GM11168 (cell line): ENCODE data around the gene DDX10.
"Not testable (repeated sequence)": the region's sequence is repeated elsewhere in the genome, so short reads cannot be mapped to it uniquely, and the experiment has no call there.

Experiments
- in situ Hi-C: fragments of 300-500 bp; cut with MboI; formaldehyde crosslinking; loops from one replicate; pipeline ENCODE4 v1.12.0; 2022; ENCODE audit warnings: low sequenced_read_pairs; ENCODE audit not compliant: unreplicated experiment

DDX10 gene

DNA sequence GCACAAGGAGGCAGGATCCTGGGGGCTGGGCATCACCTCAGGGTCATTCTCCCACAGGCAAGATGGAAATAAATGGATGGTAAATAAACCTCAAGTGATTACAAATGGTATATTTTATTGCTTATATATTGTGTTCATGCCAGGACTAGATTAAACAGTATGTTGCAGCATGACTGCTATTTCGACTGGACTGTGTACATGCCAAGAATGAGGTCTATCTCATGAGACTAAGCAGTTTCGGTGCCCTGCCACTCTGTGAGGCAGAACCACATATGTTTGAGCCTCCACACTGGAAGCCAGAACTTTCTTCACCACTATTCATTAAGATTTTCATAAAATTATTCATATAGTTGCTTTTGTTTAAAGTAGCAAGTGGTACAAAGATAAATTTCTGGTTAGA, 140.2 kb downstream of the DDX10 start:
- in situ Hi-C loops = no loop called here

DNA sequence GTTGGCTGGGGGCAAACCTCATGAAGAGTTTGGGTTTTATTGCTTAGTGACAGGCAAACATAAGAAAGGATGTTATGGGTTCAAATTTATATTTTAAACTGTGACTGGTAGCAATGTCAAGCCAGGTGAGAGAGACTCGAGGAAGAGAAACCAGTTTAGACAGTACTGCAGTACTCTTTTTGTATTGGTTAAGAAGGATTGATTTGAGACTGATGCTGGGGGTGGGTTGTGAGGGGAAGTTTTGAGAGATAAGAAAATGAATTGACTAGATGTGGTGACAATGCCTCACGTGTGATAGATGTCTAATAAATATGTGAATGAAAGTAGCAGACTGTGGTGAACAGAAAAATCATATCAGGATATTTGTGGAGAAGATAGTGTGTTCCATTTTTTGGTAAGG, 142.4 kb downstream of the DDX10 start:
- in situ Hi-C loops = no loop called here

DNA sequence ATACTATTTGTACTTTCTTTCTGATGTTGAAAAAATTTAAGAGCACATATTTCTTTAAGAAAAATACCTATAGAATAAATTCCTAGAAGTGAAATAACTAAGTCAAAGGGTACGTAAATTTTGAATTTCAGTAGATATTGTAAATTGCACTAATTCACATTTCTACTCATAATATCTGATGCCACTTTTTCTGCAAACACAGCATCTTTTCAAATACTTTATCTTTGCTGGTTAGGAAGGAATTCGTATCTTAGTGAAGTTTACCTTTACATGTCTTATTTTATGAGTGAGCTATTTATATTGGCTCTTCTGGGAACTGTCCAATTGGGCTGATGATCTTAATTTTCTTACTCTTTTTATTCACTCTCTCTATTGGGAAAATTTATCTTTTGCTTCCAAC, 148.2 kb downstream of the DDX10 start:
- in situ Hi-C loops = loop anchor here (10.0 kb wide), 1 partner anchor 1348 kb away; no protein-coding TSS in a partner anchor

DNA sequence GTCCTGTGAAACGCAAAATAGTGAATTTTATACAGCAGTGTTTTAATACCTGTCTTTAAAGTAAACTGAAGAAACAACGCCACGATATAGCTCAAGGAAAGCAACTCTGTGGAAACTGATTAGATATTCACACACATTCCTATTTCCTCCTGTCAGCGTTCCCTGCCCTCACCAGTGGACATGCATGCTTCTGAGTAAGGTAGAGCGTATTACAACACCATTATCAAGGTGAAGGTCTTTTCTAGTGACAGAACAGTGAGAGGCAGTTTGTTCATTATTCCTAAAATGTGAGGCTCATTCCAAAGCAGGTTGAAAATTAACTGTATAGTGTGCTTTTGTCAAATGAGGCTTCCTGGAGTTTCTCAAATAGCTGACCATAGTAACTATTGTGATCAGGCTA, 153.1 kb downstream of the DDX10 start:
- in situ Hi-C loops = loop anchor here (10.0 kb wide), 1 partner anchor 1353 kb away; no protein-coding TSS in a partner anchor

DNA sequence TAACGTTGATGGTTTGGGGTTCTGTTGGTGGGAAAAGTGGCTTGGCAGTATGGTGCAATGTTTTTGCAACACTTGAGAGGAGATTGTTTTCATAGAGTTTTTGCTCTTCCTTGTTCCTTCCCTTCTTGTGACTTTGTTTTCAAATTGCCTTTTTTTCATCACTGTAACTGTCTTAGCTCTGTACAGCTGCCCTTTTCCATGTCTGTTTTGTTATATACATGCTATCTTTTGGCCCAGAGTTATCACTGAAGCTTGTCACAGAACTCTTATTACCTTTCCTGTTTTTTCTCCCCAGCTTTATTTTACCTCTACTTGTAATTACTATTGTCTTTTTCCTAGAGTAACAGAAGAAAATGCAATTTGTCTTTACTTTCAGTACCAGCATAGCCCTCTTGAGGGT, 154.1 kb downstream of the DDX10 start:
- in situ Hi-C loops = loop anchor here (10.0 kb wide), 1 partner anchor 1354 kb away; no protein-coding TSS in a partner anchor

DNA sequence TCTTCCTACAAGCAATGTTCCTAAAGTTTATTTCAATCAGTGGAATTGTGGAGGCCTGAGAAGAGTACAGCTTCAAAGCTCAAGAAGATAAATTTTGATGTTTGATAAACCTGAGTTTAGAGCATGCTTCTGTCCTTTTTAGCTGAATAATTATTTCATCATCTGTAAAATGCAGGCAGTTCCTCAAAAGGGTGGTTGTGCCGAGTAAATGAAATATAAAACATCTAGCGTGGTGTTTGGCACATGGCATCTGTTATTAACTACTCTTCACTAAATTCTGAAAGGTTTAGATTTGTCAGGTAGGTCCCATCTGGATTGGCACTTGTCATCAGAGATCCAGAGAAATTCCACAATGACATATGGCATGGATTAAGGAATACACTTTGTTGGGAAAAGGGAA, 155.1 kb downstream of the DDX10 start:
- in situ Hi-C loops = loop anchor here (10.0 kb wide), 1 partner anchor 1355 kb away; no protein-coding TSS in a partner anchor

DNA sequence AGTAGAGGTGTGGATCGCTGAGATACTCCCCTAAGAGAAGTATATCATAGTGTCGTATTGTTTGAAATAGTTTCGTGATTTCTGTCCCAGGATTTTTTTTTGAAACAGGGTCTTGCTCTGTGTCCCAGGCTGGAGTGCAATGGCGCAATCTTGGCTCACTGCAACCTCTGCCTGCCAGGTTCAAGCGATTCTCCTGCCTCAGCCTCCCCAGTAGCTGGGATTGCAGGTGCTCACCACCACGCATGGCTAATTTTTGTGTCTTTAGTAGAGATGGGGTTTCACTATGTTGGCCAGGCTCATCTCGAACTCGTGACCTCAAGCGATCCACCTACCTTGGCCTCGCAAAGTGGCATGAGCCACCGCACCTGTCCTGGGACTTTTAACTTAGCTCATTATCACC, 159.1 kb downstream of the DDX10 start:
- in situ Hi-C loops = not testable (repeated sequence)

DNA sequence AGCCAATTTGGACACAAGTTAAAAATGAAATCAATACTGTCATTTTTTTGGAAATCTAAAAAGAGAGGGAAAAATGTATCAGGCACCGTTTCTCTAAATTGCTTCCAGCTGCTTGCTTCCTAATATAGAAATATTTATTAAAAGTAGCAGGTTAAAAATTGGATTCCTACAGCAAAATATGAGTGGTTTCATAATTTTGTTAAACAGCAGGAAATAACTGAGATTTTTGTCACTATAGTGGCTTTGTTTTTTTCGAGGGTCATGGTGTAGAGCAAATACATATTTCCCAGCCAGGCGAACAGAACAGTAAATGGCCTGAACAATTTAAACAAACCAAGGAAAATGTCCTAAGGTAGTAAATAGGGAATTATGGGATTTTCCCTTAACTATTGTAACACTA, 159.7 kb downstream of the DDX10 start:
- in situ Hi-C loops = no loop called here

DNA sequence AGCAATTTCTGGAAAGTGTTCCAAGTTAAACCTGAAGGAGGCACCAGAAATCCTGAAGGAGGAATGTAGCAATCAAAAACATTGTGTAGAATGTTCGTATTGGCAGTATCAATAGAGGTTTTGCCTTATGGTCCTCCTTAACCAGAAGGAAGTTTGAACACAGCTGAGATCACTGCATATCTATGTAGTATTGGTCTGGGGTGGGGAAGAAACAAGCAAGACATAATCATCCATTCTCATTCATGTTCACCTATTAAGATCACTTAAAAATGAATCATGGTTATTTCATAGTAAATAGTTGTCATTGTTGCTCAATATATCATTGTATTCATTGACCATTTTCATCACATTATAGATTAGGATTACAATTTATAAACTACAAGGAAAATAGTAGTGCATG, 160.5 kb downstream of the DDX10 start:
- in situ Hi-C loops = no loop called here

DNA sequence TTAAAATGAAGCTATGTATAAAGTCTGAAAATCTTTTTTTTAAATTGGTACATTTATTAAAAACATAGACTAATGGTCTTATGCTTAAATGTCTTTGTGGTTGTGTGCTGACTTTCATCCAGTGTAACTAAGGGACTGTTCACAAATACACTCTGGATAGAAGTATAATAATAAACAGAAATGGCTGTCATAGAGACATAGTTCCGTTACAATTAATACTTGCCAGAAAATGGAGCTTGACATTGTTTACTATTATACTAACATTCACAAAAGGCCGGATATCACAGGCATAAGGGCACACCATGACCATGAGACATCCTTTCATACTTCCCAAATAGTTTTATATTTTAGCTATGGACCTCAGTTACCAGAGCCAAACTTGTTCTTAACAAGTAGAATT, 161.3 kb downstream of the DDX10 start:
- in situ Hi-C loops = no loop called here

DNA sequence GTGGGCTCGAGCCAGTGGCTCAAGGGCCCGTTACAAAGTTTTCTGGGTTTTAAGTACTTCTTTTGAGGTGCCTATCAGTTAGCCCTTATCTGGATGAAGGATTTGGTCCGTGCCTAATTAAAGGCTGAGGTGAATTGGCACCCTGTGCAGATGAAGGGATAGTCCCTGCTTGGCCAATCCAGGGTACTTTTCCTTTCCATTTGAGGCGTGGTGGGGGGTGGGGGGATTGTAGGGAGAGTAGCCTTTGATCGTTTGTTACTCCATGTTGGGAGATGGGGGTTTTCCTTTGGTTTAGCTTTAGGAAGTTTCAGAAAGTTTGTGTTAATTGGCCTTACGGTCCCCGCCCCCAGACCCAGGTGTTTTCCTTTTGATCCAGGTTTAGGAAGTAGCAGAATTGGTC, 170.8 kb downstream of the DDX10 start:
- in situ Hi-C loops = no loop called here

DNA sequence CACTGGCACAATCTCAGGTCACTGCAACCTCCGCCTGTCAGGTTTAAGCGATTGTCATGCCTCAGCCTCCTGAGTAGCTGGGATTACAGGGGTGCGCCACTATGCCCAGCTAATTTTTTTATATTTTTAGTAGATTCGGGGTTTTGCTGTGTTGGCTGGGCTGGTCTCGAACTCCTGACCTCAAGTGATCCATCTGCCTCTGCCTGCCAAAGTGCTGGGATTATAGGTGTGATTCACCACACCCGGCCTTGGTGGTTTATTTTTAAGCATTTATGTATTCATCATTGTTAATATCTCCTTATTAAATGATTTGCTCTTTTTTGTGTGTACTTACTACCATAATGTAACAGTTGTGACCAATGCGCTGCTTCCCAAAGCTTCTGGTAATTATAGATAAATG, 171.7 kb downstream of the DDX10 start:
- in situ Hi-C loops = no loop called here

DNA sequence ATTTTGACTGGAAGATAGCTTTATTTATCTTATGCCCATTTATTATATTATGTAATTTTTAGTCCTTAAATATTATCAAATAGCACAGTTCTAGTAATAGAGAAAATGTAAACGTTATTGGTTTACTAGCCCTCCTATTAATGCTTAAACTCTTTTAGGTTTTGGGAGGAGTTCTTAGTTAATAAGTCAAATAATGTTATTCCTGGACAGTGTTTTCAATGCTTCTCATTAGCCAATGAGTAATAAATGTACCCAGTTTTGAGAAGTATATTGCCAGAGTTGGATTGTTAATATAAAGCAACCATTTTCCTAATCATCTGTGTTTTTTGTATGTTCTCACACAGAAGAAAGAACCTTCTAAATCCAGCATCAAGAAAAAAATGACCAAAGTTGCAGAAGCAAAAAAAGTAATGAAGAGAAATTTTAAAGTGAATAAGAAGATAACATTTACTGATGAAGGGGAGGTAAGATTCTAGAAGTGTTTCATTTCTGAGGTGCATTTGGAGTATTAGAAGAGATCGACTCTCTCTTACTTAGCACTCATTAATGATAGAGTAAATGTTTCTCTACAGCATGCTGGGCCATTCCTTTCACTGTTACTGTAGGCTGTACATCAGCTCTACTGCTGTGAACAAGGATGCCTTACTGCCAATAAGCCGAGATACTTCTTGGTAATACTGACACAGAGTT, 173.4 kb downstream of the DDX10 start:
- in situ Hi-C loops = no loop called here

DNA sequence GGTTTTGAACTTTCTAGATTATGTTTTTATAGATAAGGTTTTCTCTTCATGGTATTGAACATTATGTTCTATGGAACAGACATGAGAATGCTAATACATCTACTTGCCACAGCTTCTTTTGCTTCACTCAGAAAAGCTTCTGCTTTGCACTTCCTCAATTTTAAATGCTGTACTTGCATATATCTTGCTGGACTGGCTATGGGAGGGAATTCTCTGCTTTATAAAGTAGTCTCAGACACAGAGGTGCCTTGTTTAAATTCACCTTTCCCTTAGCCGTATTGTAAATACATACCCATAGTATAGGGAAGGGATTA, 173.9 kb downstream of the DDX10 start:
- in situ Hi-C loops = no loop called here

DNA sequence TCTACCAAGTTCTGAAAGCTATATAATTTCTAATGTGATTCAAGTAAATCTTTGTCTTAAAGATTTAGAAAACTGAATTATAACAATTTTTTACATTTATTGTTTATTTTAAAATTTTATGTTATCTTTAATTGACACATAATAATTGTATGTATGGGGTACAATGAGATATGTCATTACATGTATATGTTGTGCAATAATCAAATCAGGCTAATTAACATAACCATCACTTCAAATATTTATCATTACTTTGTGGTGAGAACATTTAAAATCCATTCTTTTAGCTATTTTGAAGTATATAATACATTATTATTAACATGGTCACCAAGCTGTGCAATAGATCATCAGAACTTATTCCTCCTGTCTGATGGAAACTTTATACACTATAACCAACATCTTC, 181.1 kb downstream of the DDX10 start:
- in situ Hi-C loops = no loop called here

DNA sequence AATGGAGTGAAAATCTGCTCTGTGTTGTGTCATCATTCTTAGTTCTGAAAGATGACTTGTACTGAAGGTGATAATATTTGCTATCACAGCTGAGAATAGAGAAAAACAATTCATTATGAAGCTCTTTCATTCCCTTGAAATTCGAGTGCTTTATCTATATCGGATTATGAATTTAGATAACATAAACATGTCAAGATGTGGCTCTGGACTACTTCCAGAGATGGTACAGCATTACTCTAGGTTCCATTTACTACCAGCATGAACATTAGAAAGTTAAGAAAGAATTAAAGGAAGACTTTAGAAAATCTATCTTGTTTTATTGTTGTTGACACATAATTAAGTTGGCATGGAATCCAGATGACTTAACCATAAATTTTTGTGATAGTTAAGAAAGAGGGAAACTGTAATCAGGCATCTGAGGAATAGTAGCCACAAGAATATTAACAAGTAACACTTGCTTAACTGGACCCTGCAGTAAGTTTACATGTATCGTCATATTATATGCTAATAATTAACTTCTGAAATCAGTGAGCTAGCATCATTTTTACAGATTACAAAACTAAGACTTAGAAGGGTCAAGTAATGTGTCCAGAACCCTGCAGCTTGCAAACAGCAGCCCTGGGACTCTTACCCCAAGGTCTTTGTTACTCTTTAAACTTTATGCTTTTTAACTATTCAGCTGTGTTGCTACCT, 182.6 kb downstream of the DDX10 start:
- in situ Hi-C loops = no loop called here

DNA sequence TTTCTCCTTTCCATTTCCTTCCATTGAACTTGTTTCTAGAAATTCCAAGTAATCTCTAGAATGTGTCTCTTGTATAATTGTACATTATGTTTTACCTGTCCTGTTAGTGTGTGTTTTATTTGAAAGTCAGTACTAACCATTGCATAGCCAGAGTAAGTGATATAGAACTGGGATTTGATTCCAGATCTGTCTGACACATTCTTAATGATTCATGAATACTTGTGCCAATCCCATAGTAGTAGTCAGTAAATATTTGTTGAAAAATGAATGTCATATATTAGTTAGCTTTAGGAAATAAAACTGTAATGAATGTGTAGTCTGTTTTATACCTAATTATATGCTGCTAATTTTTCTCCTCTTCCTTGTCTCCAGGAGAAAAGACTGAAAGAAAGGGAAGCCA, 186.9 kb downstream of the DDX10 start:
- in situ Hi-C loops = no loop called here

DNA sequence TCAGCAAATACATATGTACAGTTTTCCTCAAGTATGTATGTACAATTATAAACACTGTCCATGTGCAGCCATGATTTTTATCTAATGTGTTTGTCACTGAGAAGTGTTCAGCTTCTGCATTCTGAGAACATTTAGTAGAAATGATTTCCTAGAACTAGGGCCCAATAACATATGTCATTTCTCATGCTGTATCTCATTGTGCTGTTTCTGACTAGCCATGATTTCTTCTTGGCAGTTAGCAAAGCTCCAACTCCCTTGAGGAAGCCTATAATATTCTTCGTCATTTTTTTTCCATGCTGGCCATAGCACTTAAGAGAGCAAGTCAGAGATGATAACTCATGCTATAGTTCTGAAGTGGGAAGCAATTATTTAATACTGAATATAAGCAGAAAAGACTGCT, 187.8 kb downstream of the DDX10 start:
- in situ Hi-C loops = no loop called here

DNA sequence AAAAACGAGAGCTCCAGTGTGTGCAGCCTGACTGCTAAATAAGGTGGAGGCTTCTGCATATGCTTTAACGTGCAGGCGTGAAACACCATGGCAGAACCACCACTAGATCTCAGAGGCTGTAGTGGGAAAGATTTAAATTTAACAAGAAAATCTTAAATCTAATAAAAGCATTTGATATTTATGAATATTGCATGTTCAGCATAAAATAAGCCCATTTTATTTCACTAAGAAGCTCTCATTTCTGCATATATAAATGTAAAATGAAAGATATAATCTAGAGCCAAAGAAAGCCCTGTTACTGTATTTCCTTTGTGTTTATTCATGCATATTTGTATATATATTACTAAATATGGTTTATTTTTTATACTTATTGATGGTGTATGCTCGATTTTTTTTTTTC, 188.3 kb downstream of the DDX10 start:
- in situ Hi-C loops = no loop called here

DNA sequence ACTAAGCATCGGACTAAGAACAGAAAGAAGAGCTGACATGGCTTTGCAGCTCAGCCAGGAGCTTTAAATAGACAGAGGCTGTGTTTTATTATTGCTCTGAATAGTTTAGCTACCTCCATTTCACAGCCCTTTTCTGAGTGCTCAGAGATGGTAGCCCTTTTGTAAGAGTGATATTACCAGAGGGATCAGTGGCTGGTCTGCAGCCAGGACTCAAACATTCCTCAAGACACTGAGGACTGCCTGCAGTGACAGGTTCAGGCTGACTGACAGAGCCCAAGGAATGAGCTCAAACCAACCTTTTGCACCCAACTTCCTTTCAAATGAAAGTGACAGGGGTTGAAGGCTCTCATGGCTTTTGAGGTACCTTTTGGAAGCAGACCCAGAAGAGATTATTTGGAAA, 189.0 kb downstream of the DDX10 start:
- in situ Hi-C loops = no loop called here

DNA sequence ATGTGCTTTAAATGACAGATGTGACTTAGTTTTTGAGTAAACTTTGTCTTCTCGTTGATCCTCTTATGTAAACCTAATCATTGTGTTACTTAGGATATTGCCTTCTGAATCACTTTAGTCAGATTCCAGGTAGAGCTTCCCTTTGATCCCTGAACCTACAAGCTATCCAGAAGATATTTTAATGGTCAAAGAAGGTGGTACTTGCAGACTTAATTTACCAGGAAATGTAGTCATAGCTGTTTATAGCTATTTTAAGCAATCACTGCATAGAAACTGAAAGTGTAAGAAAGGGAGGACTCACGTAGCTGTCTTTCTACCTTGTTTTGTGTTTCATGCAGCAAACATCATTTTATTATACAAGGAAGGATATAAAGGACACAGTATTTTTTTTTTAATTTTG, 189.5 kb downstream of the DDX10 start:
- in situ Hi-C loops = no loop called here

DNA sequence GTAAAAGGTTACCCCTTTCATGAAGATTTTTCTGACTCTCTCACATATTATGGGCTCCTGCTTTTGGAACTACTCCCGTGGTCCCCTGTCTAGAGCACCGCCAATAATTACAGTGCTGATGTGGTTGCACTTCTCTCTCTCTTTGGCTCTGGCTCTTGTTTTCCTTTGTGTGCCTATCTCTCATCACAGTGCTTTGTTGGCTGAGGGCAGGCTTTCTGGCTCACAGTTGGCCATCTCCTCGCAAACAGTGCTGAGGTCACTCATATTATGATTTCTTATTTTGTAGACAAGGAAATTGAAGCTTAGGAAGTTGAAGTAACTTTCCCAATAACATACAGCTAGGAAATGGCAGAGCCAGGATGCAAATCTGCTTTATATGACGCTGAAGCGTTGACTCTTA, 192.5 kb downstream of the DDX10 start:
- in situ Hi-C loops = no loop called here
